Stimulated activated CD4-positive, alpha-beta T cell treated with anti-CD3 and anti-CD28 coated beads, Interleukin-4, amount 100 ng/mL, for 48 hours (primary cell): ENCODE results near the gene CARD19.
"Not testable (repeated sequence)": the region's sequence is repeated elsewhere in the genome, so short reads cannot be mapped to it uniquely, and the experiment has no call there.

Source experiments
- DNase-seq, 2 donors: peaks; one replicate each; pipeline ENCODE4 v3.0.0-alpha.2; 2020; ENCODE audit warnings: low read depth in 2 of 2

The CARD19 gene

GRCh38 chr9:93107151-93107824, 11.3 kb downstream of the CARD19 start:
- DNase-seq = no peak

GRCh38 chr9:93107825-93108161, 11.8 kb downstream of the CARD19 start:
- no peak for DNase-seq

GRCh38 chr9:93108291-93109041, 12.4 kb downstream of the CARD19 start:
- peak; percentile 43 to 49 for DNase-seq

- DNase-seq = no peak
Measured at GRCh38 chr9:93110311-93110855, 14.4 kb downstream of the CARD19 start.

GRCh38 chr9:93111001-93111370, 15.0 kb downstream of the CARD19 start:
- no peak for DNase-seq

GRCh38 chr9:93111371-93112115, 15.5 kb downstream of the CARD19 start:
- DNase-seq = no peak

- no peak for DNase-seq
Measured at GRCh38 chr9:93112116-93112863, 16.3 kb downstream of the CARD19 start.

- no peak for DNase-seq
Measured at GRCh38 chr9:93112864-93113389, 16.9 kb downstream of the CARD19 start.

- DNase-seq = no peak
Measured at GRCh38 chr9:93114169-93114983, 18.4 kb downstream of the CARD19 start.

- no peak for DNase-seq
Measured at GRCh38 chr9:93114984-93115335, 18.9 kb downstream of the CARD19 start.

GRCh38 chr9:93115486-93116071, 19.6 kb downstream of the CARD19 start:
- no peak for DNase-seq

GRCh38 chr9:93116072-93116961, 20.3 kb downstream of the CARD19 start:
- DNase-seq = no peak

- DNase-seq = not testable (repeated sequence)
Measured at GRCh38 chr9:93117521-93117920, 21.5 kb downstream of the CARD19 start.

GRCh38 chr9:93117924-93118862, 22.2 kb downstream of the CARD19 start:
- DNase-seq = no peak

- DNase-seq = no peak
Measured at GRCh38 chr9:93118863-93119702, 23.1 kb downstream of the CARD19 start.

- no peak for DNase-seq
Measured at GRCh38 chr9:93119703-93119952, 23.6 kb downstream of the CARD19 start.

GRCh38 chr9:93119953-93120845, 24.2 kb downstream of the CARD19 start:
- no peak for DNase-seq
